Lower leg skin (tissue), 3 donors: ENCODE results near the gene ACSL6.

Experiments
- POLR2A ChIP-seq, 2 donors: fragments of 450-650 bp; IDR thresholded peaks; one replicate each; pipeline ENCODE4 v1.6.1; 2016 to 2017; ENCODE audit warnings: antibody characterized with exemption in 2 of 2, mild to moderate bottlenecking in 1 of 2, moderate library complexity in 1 of 2
- TF ChIP-seq, protein P1 (sequence below), 3 donors: fragments of 450-650 bp; IDR thresholded peaks; one replicate each; pipeline ENCODE4 v1.5.1; 2016; ENCODE audit warnings: antibody characterized with exemption in 3 of 3, mild to moderate bottlenecking in 3 of 3, moderate library complexity in 2 of 3

DNA sequence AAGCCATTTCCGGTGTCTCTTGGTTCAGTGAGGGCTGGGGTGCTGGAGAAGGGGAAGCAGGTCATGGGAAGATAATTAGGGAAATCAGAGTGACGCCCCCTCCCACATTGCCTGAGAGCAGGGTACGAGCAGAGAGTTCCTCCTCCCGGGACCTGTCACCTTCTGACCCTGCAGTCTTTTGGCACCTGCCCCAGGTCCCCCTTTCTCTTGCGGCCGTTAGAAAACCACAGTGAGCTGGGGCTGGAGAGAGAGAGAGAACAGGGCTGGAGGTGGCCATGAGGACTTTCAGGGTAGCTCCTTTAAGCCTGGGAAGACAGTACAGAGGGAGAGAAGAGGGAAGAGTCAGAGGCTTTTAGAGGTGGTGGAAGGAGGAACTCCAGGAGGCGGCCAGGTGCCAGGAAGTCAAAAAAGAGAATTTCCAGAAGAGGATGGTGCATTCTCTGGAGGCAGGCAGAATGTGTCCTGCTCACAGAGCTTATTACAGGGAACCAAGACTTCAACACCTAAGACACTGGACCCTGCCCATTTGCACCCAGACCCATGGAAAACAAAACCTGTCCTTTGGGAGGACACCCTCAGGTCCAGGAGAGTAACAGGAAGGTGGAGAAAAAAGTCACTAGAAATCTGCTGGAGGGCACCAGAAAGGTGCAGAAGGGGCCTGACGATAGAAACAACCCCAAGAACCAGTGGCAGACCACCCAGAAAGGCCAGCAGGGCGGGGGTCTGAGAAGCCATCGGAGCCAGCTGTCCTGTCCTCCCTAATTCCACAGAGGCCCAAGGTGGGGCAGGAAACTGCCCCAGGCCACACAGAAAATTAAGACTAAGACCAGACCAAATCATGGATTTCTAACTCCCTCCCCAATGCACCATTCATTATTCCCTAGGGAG is 6.5 kb upstream of the ACSL6 start:
- TF ChIP-seq, protein P1, sequence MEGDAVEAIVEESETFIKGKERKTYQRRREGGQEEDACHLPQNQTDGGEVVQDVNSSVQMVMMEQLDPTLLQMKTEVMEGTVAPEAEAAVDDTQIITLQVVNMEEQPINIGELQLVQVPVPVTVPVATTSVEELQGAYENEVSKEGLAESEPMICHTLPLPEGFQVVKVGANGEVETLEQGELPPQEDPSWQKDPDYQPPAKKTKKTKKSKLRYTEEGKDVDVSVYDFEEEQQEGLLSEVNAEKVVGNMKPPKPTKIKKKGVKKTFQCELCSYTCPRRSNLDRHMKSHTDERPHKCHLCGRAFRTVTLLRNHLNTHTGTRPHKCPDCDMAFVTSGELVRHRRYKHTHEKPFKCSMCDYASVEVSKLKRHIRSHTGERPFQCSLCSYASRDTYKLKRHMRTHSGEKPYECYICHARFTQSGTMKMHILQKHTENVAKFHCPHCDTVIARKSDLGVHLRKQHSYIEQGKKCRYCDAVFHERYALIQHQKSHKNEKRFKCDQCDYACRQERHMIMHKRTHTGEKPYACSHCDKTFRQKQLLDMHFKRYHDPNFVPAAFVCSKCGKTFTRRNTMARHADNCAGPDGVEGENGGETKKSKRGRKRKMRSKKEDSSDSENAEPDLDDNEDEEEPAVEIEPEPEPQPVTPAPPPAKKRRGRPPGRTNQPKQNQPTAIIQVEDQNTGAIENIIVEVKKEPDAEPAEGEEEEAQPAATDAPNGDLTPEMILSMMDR (IDR thresholded peaks at IDR 0.05) = no peak
- TF ChIP-seq POLR2A (IDR thresholded peaks at IDR 0.05) = no peak
